Measurements from ENCODE around the gene NEU1. TPM values are rescaled to one million over a fixed set of nuclear protein-coding genes. Genes with fewer than 3 reads are reported as not detected.

NEU1 gene
- total and polyA plus RNA-seq, 2 of the 8 experiments (the other 6 are each of a cell fraction or from before 2014, with no cell fraction given): 41.2 to 72.1 TPM

DNA sequence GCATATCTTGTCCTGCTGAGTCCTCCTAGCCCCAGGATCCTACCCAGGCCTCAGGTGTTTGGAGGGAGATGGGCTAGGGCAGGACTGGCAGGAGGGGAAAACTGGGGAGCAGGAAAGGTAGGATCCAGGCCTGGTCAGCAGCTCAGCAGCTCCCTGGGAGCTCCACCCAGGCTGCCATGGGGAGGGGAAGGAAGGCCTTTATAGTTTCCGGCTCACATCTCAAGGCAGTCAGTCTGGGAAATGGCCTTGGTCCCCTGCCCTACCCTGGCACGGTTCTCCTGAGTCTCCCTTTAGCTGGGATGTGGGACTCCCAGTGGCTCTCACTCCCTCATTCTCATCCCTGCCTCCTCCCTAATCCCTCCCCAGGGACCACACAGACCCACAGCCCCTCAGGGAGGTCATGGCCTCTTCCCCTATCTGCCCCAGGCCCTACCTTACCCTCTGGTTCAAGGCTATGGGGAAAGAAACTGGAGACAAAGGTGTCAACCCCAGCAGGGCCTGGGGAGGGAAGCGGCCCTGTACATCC lies 14.6 kb upstream of the NEU1 start:
- Histone ChIP-seq H3K79me1 (ENCODE audit: low read depth, low read length) (no peaks in the 10 kb centered on the region; the same call in 1 of the 2 replicates), H3K14ac (ENCODE audit: insufficient read length) (no peak overlapping the region), H3K18ac (ENCODE audit: extremely low read depth, low read length) (no peak overlapping the region), H4K8ac (ENCODE audit: extremely low read depth, insufficient read depth, low read length) (no peak overlapping the region), H3K9ac (replicated peaks in 1 of 4; ENCODE audit: extremely low read depth in 1 of 4, low read depth in 3 of 4, low read length in 3 of 4) (no peak overlapping the region), H4K5ac (ENCODE audit: insufficient read length, low read depth, low read length) (no peak overlapping the region), H3K27ac (ENCODE audit: low read depth, low read length) (no peak overlapping the region), H2BK12ac (ENCODE audit: low read depth, low read length) (no peak overlapping the region), H2BK15ac (ENCODE audit: low read length) (no peak overlapping the region), H2BK120ac (replicated peaks; ENCODE audit: low read depth, low read length) (no peak overlapping the region), H2AK5ac (ENCODE audit: low read depth, low read length) (no peak overlapping the region), H3K27me3 (replicated peaks in 1 of 4; ENCODE audit: control insufficient read depth in 3 of 4, extremely low read depth in 1 of 4, insufficient read depth in 3 of 4, low read length in 3 of 4) (no peaks in the 10 kb centered on the region), H3K23me2 (ENCODE audit: low read depth, low read length) (no peaks in the 10 kb centered on the region), H2BK20ac (ENCODE audit: low read length) (no peak overlapping the region), H4K91ac (replicated peaks; ENCODE audit: insufficient read length, low read length) (no peak overlapping the region), H3K56ac (replicated peaks; ENCODE audit: insufficient read length, low read depth, low read length) (no peak overlapping the region), H3K4me1 (replicated peaks in 1 of 4; ENCODE audit: control insufficient read depth in 3 of 4, insufficient read depth in 4 of 4, low read length in 3 of 4) (peaks cover 0 to 11% (median 0%) of the 10 kb centered on the region in 4 experiments; a peak in 1 of 7 replicates), H3K4ac (replicated peaks; ENCODE audit: insufficient read length, low read depth, low read length) (peak overlapping the region; percentile 41), H4K20me1 (replicated peaks in 1 of 2; ENCODE audit: control insufficient read depth in 1 of 2, insufficient read depth in 2 of 2, low read length in 2 of 2) (peaks cover 2 to 11% of the 10 kb centered on the region in 2 experiments), H3K36me3 (ENCODE audit: control insufficient read depth in 2 of 4, insufficient read depth in 4 of 4, low read length in 3 of 4) (peaks cover 11 to 24% (median 20%) of the 10 kb centered on the region in 4 experiments; a peak in 6 of 8 replicates), H3K9me3 (ENCODE audit: insufficient read depth in 2 of 2, low read depth in 1 of 2, low read length in 1 of 2) (no peaks in the 10 kb centered on the region), H3K4me3 (ENCODE audit: extremely low read depth in 1 of 4, insufficient read depth in 2 of 4, low read depth in 3 of 4, low read length in 4 of 4) (no peak overlapping the region), H3K79me2 (ENCODE audit: control insufficient read depth in 1 of 2, insufficient read depth in 2 of 2, low read length in 2 of 2) (no peaks in the 10 kb centered on the region), H2AFZ (ENCODE audit: low read length) (no peak overlapping the region), H3K4me2 (ENCODE audit: insufficient read depth in 1 of 2, low read depth in 2 of 2, low read length in 2 of 2) (no peak overlapping the region), H2BK5ac (ENCODE audit: low read depth, low read length) (no peak overlapping the region), H3K23ac (ENCODE audit: insufficient read length) (no peak overlapping the region)
- WGBS, 2 experiments (ENCODE audit: extremely low coverage in 1 of 2, insufficient coverage in 1 of 2, insufficient read length in 1 of 2, insufficient replicate concordance in 2 of 2, low coverage in 1 of 2, low lambda C conversion rate in 2 of 2, missing lambda C conversion rate in 1 of 2): 81% methylated on average over 3 of the region's 3 CpGs; no CpG with 5 or more reads in 1 of the 2 experiments
- DNase-seq (ENCODE audit: low read depth in 1 of 2, low spot score in 2 of 2) (no peak), FAIRE-seq (no peak)
- ChIA-PET POLR2A (ENCODE audit: partially characterized antibody) (interaction anchor here (1.4 to 5.6 kb wide), 5 partner anchors 13 to 50 kb away, joined by 4 to 47 read pairs (median 5); partner anchors contain the start of genes HSPA1B and NEU1), CTCF (ENCODE audit: partially characterized antibody) (interaction anchor here (0.6 to 8.1 kb wide), 7 partner anchors 9 to 86 kb away, joined by 3 to 59 read pairs (median 3); no protein-coding TSS in a partner anchor)
- no peak for TF ChIP-seq CHD2 (IDR thresholded peaks at IDR 0.05; ENCODE audit: low read length)
- TF ChIP-seq, protein P1, sequence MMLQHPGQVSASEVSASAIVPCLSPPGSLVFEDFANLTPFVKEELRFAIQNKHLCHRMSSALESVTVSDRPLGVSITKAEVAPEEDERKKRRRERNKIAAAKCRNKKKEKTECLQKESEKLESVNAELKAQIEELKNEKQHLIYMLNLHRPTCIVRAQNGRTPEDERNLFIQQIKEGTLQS (IDR thresholded peaks at IDR 0.05; ENCODE audit: insufficient read depth, low read depth, low read length): no peak
- TF ChIP-seq RAD21 (IDR thresholded peaks at IDR 0.05 in 1 of 2, conservative IDR thresholded peaks at IDR 0.05 in 1 of 2; ENCODE audit: low read depth in 2 of 2, low read length in 2 of 2): no peak
- TF ChIP-seq BACH1 (IDR thresholded peaks at IDR 0.05; ENCODE audit: low read length): no peak
- no peak for TF ChIP-seq KDM5A (IDR thresholded peaks at IDR 0.05; ENCODE audit: low read length)
- no peak for TF ChIP-seq NANOG (IDR thresholded peaks at IDR 0.05; ENCODE audit: insufficient read depth, low read depth, low read length, poor library complexity, severe bottlenecking)
- no peak for TF ChIP-seq TBP (IDR thresholded peaks at IDR 0.05; ENCODE audit: low read depth, low read length)
- TF ChIP-seq, protein P2, sequence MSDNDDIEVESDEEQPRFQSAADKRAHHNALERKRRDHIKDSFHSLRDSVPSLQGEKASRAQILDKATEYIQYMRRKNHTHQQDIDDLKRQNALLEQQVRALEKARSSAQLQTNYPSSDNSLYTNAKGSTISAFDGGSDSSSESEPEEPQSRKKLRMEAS (IDR thresholded peaks at IDR 0.05): no peak
- TF ChIP-seq SUZ12 (IDR thresholded peaks at IDR 0.05; ENCODE audit: low read length): no peak
- no peak for TF ChIP-seq JUND (IDR thresholded peaks at IDR 0.05; ENCODE audit: low read length)
- no peak for TF ChIP-seq CHD1 (IDR thresholded peaks at IDR 0.05; ENCODE audit: low read depth, low read length)
- no peak for TF ChIP-seq TCF12 (IDR thresholded peaks at IDR 0.05; ENCODE audit: low read depth, low read length)
